Peyer's patch (tissue), 4 donors: Measurements from ENCODE around the gene AMACR.

Source experiments
- CTCF ChIP-seq, 6 experiments: fragments of 450-650 bp in 4 of 6; fragments of 200-600 bp in 2 of 6; sonication (generic) in 1 of 6; IDR thresholded peaks; one replicate each; pipeline ENCODE4 v1.5.1; 2017 to 2019; ENCODE audit warnings: antibody characterized with exemption in 6 of 6, mild to moderate bottlenecking in 3 of 6, moderate library complexity in 1 of 6
- POLR2A ChIP-seq, 2 donors: fragments of 450-650 bp; IDR thresholded peaks; one replicate each; pipeline ENCODE4 v1.5.1; 2017; ENCODE audit warnings: antibody characterized with exemption in 2 of 2, mild to moderate bottlenecking in 2 of 2, moderate library complexity in 2 of 2

GRCh38 chr5:34041247-34041972 is 33.6 kb upstream of the AMACR start:
- TF ChIP-seq CTCF (IDR thresholded peaks at IDR 0.05) (no peak), POLR2A (IDR thresholded peaks at IDR 0.05) (no peak)
